SK-N-SH treated with all-trans-retinoic acid at 6 μM for 48 hours (cell line): ENCODE data around the gene KCNK2.

Source experiments
- ATAC-seq: fragments of 200-7000 bp; cut with Tn5 transposase; 3 replicates; pipeline ENCODE4 v1.9.1; 2020; ENCODE audit warnings: mild to moderate bottlenecking, moderate library complexity
- ARNTL ChIP-seq: fragments of 450-650 bp; formaldehyde crosslinking; IDR thresholded peaks from 2 replicates; pipeline ENCODE4 v1.5.0; 2020; ENCODE audit warnings: low read depth, mild to moderate bottlenecking, moderate library complexity, borderline replicate concordance
- CSDC2 ChIP-seq: fragments of 250-450 bp; sonication (Bioruptor Pico); IDR thresholded peaks from 2 replicates; pipeline ENCODE4 v1.5.0; 2020; ENCODE audit warnings: mild to moderate bottlenecking, moderate library complexity
- ISL1 ChIP-seq: fragments of 250-450 bp; sonication (Bioruptor Pico); IDR thresholded peaks from 2 replicates; pipeline ENCODE4 v2.1.2; 2022; ENCODE audit warnings: mild to moderate bottlenecking, moderate library complexity
- OSR1 ChIP-seq: fragments of 250-450 bp; sonication (Bioruptor Pico); IDR thresholded peaks from 2 replicates; pipeline ENCODE4 v1.8.0; 2022; ENCODE audit warnings: moderate library complexity, mild to moderate bottlenecking, inconsistent platforms
- SNAI2 ChIP-seq: fragments of 250-450 bp; sonication (Bioruptor Pico); IDR thresholded peaks from 2 replicates; pipeline ENCODE4 v1.5.0; 2020; ENCODE audit warnings: mild to moderate bottlenecking, moderate library complexity
- TCF4 ChIP-seq: fragments of 250-450 bp; sonication (Bioruptor Pico); IDR thresholded peaks from 2 replicates; pipeline ENCODE4 v1.8.0; 2021; ENCODE audit warnings: mild to moderate bottlenecking, moderate library complexity, borderline replicate concordance
- TOX ChIP-seq: fragments of 250-450 bp; sonication (Bioruptor Pico); IDR thresholded peaks from 2 replicates; pipeline ENCODE4 v1.8.0; 2021; ENCODE audit warnings: mild to moderate bottlenecking, moderate library complexity, borderline replicate concordance
- ZC3H10 ChIP-seq: fragments of 250-450 bp; sonication (Bioruptor Pico); IDR thresholded peaks from 2 replicates; pipeline ENCODE4 v1.5.1; 2021; ENCODE audit warnings: mild to moderate bottlenecking, moderate library complexity
- ZFP3 ChIP-seq: fragments of 250-450 bp; sonication (Bioruptor Pico); IDR thresholded peaks from 2 replicates; pipeline ENCODE4 v1.5.0; 2020; ENCODE audit warnings: mild to moderate bottlenecking, moderate library complexity
- ZFP30 ChIP-seq: fragments of 450-650 bp; formaldehyde crosslinking; IDR thresholded peaks from 2 replicates; pipeline ENCODE4 v1.5.0; 2022; ENCODE audit warnings: mild to moderate bottlenecking, moderate library complexity
- ZNF565 ChIP-seq: fragments of 450-650 bp; formaldehyde crosslinking; conservative IDR thresholded peaks from 2 replicates; pipeline ENCODE4 v1.5.0; 2020; ENCODE audit warnings: low read depth, mild to moderate bottlenecking, moderate library complexity
- TF ChIP-seq, protein P1 (sequence below): fragments of 250-450 bp; sonication (Bioruptor Pico); IDR thresholded peaks from 2 replicates; pipeline ENCODE4 v1.8.0; 2020; ENCODE audit warnings: mild to moderate bottlenecking, moderate library complexity, borderline replicate concordance
- TF ChIP-seq, protein P2 (sequence below): fragments of 250-450 bp; sonication (Bioruptor Pico); IDR thresholded peaks from 2 replicates; pipeline ENCODE4 v1.5.0; 2020; ENCODE audit warnings: mild to moderate bottlenecking, moderate library complexity
- TF ChIP-seq, protein P3 (sequence below): fragments of 250-450 bp; sonication (Bioruptor Pico); IDR thresholded peaks from 2 replicates; pipeline ENCODE4 v1.5.1; 2021; ENCODE audit warnings: mild to moderate bottlenecking, moderate library complexity

KCNK2 gene

DNA sequence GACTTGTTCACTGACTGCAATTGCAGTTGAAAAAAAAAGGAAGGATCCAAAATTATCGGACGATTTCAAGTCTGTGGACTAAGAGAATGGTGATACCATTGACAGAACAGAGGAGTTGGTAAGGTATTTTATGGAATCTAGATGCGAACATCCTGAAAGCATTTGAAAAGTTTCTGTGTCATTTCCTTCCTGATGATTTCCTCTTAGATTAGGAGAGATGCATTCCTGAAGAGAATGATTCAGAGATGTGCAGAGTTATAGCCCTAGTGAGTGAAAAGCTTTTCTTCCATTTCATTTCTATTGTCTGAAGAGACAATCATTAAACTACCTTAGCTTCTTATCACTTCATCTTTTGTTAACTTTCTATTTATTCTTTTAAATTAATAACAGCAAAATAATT is 200.0 kb downstream of the KCNK2 start:
- peak; percentile 85 for ATAC-seq
- TF ChIP-seq OSR1 (no peak), ZC3H10 (CRISPR knock-in tag) (no peak), TOX (CRISPR knock-in tag) (no peak)

DNA sequence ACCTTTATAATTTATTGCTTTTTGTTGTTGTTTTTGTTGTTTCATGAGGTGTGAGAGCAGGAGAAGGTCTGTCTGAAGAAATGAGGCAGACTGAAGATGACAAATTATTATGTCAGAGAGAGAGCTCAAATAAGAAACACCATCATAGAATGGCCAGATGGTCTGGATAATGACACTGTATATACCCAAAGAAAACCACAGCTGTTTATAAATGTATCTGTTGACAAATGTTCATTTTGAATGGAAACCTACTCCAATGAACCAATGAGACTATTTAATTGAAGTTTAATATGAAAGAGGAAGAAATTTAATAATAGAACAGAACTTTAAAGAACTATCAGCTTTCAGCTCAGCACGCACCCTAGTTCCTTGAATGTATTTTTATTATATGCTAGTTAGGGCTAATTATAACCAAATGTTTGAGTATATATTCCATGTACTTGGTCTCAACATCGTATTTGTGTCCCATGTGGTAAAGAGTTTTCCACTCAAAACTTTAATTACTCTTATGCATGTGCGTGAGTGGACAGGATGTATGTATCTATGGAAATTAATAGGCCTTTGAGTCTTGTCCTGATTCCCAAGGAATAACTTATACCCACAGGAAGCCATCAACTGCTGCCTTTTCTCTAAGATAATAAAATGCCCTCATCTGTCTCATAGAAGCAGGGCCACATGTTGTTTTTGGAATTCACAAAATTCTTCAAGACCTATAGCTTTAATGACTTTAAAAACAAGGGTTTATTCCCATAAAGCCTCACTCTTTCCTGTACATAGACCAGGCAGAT is 202.7 kb downstream of the KCNK2 start:
- ATAC-seq, result no peak
- TF ChIP-seq ZNF565 (CRISPR knock-in tag), result no peak
- TF ChIP-seq CSDC2 (CRISPR knock-in tag), result no peak
- TF ChIP-seq, protein P1, sequence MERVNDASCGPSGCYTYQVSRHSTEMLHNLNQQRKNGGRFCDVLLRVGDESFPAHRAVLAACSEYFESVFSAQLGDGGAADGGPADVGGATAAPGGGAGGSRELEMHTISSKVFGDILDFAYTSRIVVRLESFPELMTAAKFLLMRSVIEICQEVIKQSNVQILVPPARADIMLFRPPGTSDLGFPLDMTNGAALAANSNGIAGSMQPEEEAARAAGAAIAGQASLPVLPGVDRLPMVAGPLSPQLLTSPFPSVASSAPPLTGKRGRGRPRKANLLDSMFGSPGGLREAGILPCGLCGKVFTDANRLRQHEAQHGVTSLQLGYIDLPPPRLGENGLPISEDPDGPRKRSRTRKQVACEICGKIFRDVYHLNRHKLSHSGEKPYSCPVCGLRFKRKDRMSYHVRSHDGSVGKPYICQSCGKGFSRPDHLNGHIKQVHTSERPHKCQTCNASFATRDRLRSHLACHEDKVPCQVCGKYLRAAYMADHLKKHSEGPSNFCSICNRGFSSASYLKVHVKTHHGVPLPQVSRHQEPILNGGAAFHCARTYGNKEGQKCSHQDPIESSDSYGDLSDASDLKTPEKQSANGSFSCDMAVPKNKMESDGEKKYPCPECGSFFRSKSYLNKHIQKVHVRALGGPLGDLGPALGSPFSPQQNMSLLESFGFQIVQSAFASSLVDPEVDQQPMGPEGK (CRISPR knock-in tag), result no peak
- TF ChIP-seq, protein P2, sequence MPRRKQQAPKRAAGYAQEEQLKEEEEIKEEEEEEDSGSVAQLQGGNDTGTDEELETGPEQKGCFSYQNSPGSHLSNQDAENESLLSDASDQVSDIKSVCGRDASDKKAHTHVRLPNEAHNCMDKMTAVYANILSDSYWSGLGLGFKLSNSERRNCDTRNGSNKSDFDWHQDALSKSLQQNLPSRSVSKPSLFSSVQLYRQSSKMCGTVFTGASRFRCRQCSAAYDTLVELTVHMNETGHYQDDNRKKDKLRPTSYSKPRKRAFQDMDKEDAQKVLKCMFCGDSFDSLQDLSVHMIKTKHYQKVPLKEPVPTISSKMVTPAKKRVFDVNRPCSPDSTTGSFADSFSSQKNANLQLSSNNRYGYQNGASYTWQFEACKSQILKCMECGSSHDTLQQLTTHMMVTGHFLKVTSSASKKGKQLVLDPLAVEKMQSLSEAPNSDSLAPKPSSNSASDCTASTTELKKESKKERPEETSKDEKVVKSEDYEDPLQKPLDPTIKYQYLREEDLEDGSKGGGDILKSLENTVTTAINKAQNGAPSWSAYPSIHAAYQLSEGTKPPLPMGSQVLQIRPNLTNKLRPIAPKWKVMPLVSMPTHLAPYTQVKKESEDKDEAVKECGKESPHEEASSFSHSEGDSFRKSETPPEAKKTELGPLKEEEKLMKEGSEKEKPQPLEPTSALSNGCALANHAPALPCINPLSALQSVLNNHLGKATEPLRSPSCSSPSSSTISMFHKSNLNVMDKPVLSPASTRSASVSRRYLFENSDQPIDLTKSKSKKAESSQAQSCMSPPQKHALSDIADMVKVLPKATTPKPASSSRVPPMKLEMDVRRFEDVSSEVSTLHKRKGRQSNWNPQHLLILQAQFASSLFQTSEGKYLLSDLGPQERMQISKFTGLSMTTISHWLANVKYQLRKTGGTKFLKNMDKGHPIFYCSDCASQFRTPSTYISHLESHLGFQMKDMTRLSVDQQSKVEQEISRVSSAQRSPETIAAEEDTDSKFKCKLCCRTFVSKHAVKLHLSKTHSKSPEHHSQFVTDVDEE (CRISPR knock-in tag), result no peak
- no peak for TF ChIP-seq SNAI2 (CRISPR knock-in tag)
- TF ChIP-seq OSR1, result no peak
- no peak for TF ChIP-seq ARNTL (CRISPR knock-in tag)
- no peak for TF ChIP-seq ISL1 (CRISPR knock-in tag)
- no peak for TF ChIP-seq ZFP3 (CRISPR knock-in tag)
- TF ChIP-seq TCF4 (CRISPR knock-in tag), result no peak
- TF ChIP-seq, protein P3, sequence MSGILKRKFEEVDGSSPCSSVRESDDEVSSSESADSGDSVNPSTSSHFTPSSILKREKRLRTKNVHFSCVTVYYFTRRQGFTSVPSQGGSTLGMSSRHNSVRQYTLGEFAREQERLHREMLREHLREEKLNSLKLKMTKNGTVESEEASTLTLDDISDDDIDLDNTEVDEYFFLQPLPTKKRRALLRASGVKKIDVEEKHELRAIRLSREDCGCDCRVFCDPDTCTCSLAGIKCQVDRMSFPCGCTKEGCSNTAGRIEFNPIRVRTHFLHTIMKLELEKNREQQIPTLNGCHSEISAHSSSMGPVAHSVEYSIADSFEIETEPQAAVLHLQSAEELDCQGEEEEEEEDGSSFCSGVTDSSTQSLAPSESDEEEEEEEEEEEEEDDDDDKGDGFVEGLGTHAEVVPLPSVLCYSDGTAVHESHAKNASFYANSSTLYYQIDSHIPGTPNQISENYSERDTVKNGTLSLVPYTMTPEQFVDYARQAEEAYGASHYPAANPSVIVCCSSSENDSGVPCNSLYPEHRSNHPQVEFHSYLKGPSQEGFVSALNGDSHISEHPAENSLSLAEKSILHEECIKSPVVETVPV (CRISPR knock-in tag), result no peak
- TF ChIP-seq ZC3H10 (CRISPR knock-in tag), result no peak
- no peak for TF ChIP-seq ZFP30 (CRISPR knock-in tag)
